ENCODE measurements around the gene ZNRF2.

DNA sequence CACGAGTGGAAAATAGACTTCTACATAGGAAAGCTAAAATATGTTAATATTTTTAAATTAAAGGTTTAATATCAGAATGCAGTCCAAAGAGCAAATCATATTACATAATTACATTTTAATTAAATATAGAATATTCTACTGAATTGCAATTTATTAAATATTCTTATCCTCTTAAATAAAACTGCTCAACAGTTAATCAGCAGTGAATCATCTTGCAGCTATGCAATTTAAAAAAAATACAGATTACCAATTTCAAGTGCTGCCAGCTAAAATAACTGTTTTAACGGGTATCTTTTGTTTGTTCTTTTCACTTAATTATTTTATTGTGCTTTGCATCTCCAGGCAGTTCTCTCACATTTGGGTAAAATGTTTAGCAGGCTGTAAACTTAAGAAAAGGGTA, 82.2 kb downstream of the ZNRF2 start:
- TF ChIP-seq EZH2 (IDR thresholded peaks at IDR 0.05; ENCODE audit: borderline replicate concordance, low read depth, low read length, severe bottlenecking) (no peak), JUN (IDR thresholded peaks at IDR 0.05; ENCODE audit: borderline replicate concordance, insufficient read depth, insufficient read length, low read depth) (no peak), POLR2AphosphoS5 (IDR thresholded peaks at IDR 0.05; ENCODE audit: insufficient read depth, low read depth, low read length) (no peak), GATA2 (IDR thresholded peaks at IDR 0.05; ENCODE audit: insufficient read depth, insufficient read length, low read depth, low read length) (no peak), POLR2A (IDR thresholded peaks at IDR 0.05; ENCODE audit: low read depth, low read length) (no peak), MYC (IDR thresholded peaks at IDR 0.05; ENCODE audit: low read depth, low read length) (no peak)
- TF ChIP-seq, protein P1, sequence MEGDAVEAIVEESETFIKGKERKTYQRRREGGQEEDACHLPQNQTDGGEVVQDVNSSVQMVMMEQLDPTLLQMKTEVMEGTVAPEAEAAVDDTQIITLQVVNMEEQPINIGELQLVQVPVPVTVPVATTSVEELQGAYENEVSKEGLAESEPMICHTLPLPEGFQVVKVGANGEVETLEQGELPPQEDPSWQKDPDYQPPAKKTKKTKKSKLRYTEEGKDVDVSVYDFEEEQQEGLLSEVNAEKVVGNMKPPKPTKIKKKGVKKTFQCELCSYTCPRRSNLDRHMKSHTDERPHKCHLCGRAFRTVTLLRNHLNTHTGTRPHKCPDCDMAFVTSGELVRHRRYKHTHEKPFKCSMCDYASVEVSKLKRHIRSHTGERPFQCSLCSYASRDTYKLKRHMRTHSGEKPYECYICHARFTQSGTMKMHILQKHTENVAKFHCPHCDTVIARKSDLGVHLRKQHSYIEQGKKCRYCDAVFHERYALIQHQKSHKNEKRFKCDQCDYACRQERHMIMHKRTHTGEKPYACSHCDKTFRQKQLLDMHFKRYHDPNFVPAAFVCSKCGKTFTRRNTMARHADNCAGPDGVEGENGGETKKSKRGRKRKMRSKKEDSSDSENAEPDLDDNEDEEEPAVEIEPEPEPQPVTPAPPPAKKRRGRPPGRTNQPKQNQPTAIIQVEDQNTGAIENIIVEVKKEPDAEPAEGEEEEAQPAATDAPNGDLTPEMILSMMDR (IDR thresholded peaks at IDR 0.05; ENCODE audit: extremely low read depth in 1 of 2, insufficient read depth in 1 of 2, low read depth in 1 of 2, low read length in 2 of 2), result no peak
- TF ChIP-seq, protein P2, sequence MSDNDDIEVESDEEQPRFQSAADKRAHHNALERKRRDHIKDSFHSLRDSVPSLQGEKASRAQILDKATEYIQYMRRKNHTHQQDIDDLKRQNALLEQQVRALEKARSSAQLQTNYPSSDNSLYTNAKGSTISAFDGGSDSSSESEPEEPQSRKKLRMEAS (IDR thresholded peaks at IDR 0.05; ENCODE audit: insufficient read depth, insufficient read length), result no peak

Measured in endothelial cell of umbilical vein (primary cell).